DOHH2 (cell line): ENCODE measurements around the gene VCL.

ENCODE experiments used
- CTCF ChIP-seq: fragments of 200-600 bp; sonication (generic); IDR thresholded peaks from one replicate; pipeline ENCODE4 v1.5.1; 2014; ENCODE audit warnings: antibody characterized with exemption, mild to moderate bottlenecking, low read depth, low read length; ENCODE audit not compliant: poor library complexity, severe bottlenecking
- EZH2phosphoT487 ChIP-seq: fragments of 200-600 bp; sonication (generic); IDR thresholded peaks from 2 replicates; pipeline ENCODE4 v1.6.1; 2017; ENCODE audit warnings: borderline replicate concordance, mild to moderate bottlenecking, antibody characterized with exemption, low read length, moderate library complexity, mixed read lengths

GRCh38 chr10:74109452-74109851, 111.5 kb downstream of the VCL start:
- TF ChIP-seq CTCF (no peak), EZH2phosphoT487 (no peak)
